SK-N-SH treated with all-trans-retinoic acid at 6 μM for 48 hours (cell line): ENCODE data around the gene PRR35.

Experiments
- ATAC-seq: fragments of 200-7000 bp; cut with Tn5 transposase; 3 replicates; pipeline ENCODE4 v1.9.1; 2020; ENCODE audit warnings: mild to moderate bottlenecking, moderate library complexity
- ARNTL ChIP-seq: fragments of 450-650 bp; formaldehyde crosslinking; IDR thresholded peaks from 2 replicates; pipeline ENCODE4 v1.5.0; 2020; ENCODE audit warnings: low read depth, mild to moderate bottlenecking, moderate library complexity, borderline replicate concordance
- BACH2 ChIP-seq: fragments of 250-450 bp; sonication (Bioruptor Pico); IDR thresholded peaks from 2 replicates; pipeline ENCODE4 v1.9.0; 2021; ENCODE audit warnings: mild to moderate bottlenecking, borderline replicate concordance
- CREB5 ChIP-seq: fragments of 250-450 bp; sonication (Bioruptor Pico); IDR thresholded peaks from 2 replicates; pipeline ENCODE4 v1.5.1; 2020; ENCODE audit warnings: low read depth, mild to moderate bottlenecking, moderate library complexity
- CSDC2 ChIP-seq: fragments of 250-450 bp; sonication (Bioruptor Pico); IDR thresholded peaks from 2 replicates; pipeline ENCODE4 v1.5.0; 2020; ENCODE audit warnings: mild to moderate bottlenecking, moderate library complexity
- ESRRG ChIP-seq: fragments of 250-450 bp; sonication (Bioruptor Pico); IDR thresholded peaks from 2 replicates; pipeline ENCODE4 v1.6.1; 2021; ENCODE audit warnings: mild to moderate bottlenecking
- GLIS3 ChIP-seq: fragments of 250-450 bp; sonication (Bioruptor Pico); IDR thresholded peaks from 2 replicates; pipeline ENCODE4 v1.5.0; 2020; ENCODE audit warnings: mild to moderate bottlenecking, moderate library complexity
- ISL1 ChIP-seq: fragments of 250-450 bp; sonication (Bioruptor Pico); IDR thresholded peaks from 2 replicates; pipeline ENCODE4 v2.1.2; 2022; ENCODE audit warnings: mild to moderate bottlenecking, moderate library complexity
- POU6F1 ChIP-seq: fragments of 250-450 bp; sonication (Bioruptor Pico); IDR thresholded peaks from 2 replicates; pipeline ENCODE4 v1.8.0; 2021; ENCODE audit warnings: low read depth, mild to moderate bottlenecking, moderate library complexity, borderline replicate concordance
- PPARA ChIP-seq: fragments of 250-450 bp; sonication (Bioruptor Pico); IDR thresholded peaks from 2 replicates; pipeline ENCODE4 v1.5.0; 2020; ENCODE audit warnings: mild to moderate bottlenecking, borderline replicate concordance
- RARB ChIP-seq: fragments of 250-450 bp; sonication (Bioruptor Pico); IDR thresholded peaks from 2 replicates; pipeline ENCODE4 v1.8.0; 2021; ENCODE audit warnings: mild to moderate bottlenecking, moderate library complexity
- SNAI2 ChIP-seq: fragments of 250-450 bp; sonication (Bioruptor Pico); IDR thresholded peaks from 2 replicates; pipeline ENCODE4 v1.5.0; 2020; ENCODE audit warnings: mild to moderate bottlenecking, moderate library complexity
- TCF4 ChIP-seq: fragments of 250-450 bp; sonication (Bioruptor Pico); IDR thresholded peaks from 2 replicates; pipeline ENCODE4 v1.8.0; 2021; ENCODE audit warnings: mild to moderate bottlenecking, moderate library complexity, borderline replicate concordance
- TOX ChIP-seq: fragments of 250-450 bp; sonication (Bioruptor Pico); IDR thresholded peaks from 2 replicates; pipeline ENCODE4 v1.8.0; 2021; ENCODE audit warnings: mild to moderate bottlenecking, moderate library complexity, borderline replicate concordance
- ZC3H10 ChIP-seq: fragments of 250-450 bp; sonication (Bioruptor Pico); IDR thresholded peaks from 2 replicates; pipeline ENCODE4 v1.5.1; 2021; ENCODE audit warnings: mild to moderate bottlenecking, moderate library complexity
- ZFP3 ChIP-seq: fragments of 250-450 bp; sonication (Bioruptor Pico); IDR thresholded peaks from 2 replicates; pipeline ENCODE4 v1.5.0; 2020; ENCODE audit warnings: mild to moderate bottlenecking, moderate library complexity
- ZFP30 ChIP-seq: fragments of 450-650 bp; formaldehyde crosslinking; IDR thresholded peaks from 2 replicates; pipeline ENCODE4 v1.5.0; 2022; ENCODE audit warnings: mild to moderate bottlenecking, moderate library complexity
- ZNF565 ChIP-seq: fragments of 450-650 bp; formaldehyde crosslinking; conservative IDR thresholded peaks from 2 replicates; pipeline ENCODE4 v1.5.0; 2020; ENCODE audit warnings: low read depth, mild to moderate bottlenecking, moderate library complexity
- TF ChIP-seq, protein P1 (sequence below): fragments of 250-450 bp; sonication (Bioruptor Pico); IDR thresholded peaks from 2 replicates; pipeline ENCODE4 v1.5.1; 2021; ENCODE audit warnings: mild to moderate bottlenecking, moderate library complexity
- TF ChIP-seq, protein P2 (sequence below): fragments of 250-450 bp; sonication (Bioruptor Pico); IDR thresholded peaks from 2 replicates; pipeline ENCODE4 v1.8.0; 2020; ENCODE audit warnings: mild to moderate bottlenecking, moderate library complexity, borderline replicate concordance
- TF ChIP-seq, protein P3 (sequence below): fragments of 250-450 bp; sonication (Bioruptor Pico); IDR thresholded peaks from 2 replicates; pipeline ENCODE4 v1.5.0; 2020; ENCODE audit warnings: mild to moderate bottlenecking, moderate library complexity

The PRR35 gene

DNA sequence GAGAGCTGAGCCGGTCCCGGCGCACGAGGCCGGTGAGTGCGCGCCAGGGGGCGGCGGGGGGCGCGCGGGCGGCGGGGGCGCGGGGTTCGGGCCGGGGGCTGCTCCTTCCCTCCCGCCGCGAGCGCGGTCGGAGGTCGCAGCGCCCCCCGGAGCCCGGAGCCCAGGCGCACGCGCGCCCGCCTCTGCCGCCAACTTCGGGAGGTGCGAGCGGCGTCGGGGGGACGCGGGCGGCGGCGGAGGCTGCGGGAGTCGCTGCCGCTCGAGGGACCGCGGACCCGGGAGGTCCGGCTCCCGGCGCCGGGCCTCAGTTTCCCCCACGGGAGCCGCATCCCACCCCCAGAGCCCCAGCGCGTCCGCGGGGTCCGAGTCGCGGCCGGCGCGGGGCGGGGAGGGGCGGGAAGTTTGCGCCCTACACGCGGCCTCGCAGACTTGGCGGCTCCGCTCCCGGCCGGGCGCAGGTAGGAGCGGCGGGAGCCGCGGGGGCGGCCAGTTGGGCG, at the start of gene PRR35:
Gene PRR35 (plus strand): TSS at position 191 of the 497 bp plus-strand sequence. CDS start 2,901 bp downstream, outside the sequence.
- no peak for TF ChIP-seq GLIS3 (CRISPR knock-in tag)
- no peak for TF ChIP-seq CREB5 (CRISPR knock-in tag)
- no peak for TF ChIP-seq ZFP3 (CRISPR knock-in tag)
- TF ChIP-seq RARB (CRISPR knock-in tag): no peak
- TF ChIP-seq, protein P1, sequence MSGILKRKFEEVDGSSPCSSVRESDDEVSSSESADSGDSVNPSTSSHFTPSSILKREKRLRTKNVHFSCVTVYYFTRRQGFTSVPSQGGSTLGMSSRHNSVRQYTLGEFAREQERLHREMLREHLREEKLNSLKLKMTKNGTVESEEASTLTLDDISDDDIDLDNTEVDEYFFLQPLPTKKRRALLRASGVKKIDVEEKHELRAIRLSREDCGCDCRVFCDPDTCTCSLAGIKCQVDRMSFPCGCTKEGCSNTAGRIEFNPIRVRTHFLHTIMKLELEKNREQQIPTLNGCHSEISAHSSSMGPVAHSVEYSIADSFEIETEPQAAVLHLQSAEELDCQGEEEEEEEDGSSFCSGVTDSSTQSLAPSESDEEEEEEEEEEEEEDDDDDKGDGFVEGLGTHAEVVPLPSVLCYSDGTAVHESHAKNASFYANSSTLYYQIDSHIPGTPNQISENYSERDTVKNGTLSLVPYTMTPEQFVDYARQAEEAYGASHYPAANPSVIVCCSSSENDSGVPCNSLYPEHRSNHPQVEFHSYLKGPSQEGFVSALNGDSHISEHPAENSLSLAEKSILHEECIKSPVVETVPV: no peak
- no peak for TF ChIP-seq ZNF565 (CRISPR knock-in tag)
- no peak for TF ChIP-seq ZFP30
- no peak for ATAC-seq

- ATAC-seq: no peak
- no peak for TF ChIP-seq ZFP3 (CRISPR knock-in tag)
- TF ChIP-seq, protein P2, sequence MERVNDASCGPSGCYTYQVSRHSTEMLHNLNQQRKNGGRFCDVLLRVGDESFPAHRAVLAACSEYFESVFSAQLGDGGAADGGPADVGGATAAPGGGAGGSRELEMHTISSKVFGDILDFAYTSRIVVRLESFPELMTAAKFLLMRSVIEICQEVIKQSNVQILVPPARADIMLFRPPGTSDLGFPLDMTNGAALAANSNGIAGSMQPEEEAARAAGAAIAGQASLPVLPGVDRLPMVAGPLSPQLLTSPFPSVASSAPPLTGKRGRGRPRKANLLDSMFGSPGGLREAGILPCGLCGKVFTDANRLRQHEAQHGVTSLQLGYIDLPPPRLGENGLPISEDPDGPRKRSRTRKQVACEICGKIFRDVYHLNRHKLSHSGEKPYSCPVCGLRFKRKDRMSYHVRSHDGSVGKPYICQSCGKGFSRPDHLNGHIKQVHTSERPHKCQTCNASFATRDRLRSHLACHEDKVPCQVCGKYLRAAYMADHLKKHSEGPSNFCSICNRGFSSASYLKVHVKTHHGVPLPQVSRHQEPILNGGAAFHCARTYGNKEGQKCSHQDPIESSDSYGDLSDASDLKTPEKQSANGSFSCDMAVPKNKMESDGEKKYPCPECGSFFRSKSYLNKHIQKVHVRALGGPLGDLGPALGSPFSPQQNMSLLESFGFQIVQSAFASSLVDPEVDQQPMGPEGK (CRISPR knock-in tag): no peak
- no peak for TF ChIP-seq POU6F1
- TF ChIP-seq ZC3H10 (CRISPR knock-in tag): no peak
- TF ChIP-seq ARNTL: no peak
- TF ChIP-seq, protein P3, sequence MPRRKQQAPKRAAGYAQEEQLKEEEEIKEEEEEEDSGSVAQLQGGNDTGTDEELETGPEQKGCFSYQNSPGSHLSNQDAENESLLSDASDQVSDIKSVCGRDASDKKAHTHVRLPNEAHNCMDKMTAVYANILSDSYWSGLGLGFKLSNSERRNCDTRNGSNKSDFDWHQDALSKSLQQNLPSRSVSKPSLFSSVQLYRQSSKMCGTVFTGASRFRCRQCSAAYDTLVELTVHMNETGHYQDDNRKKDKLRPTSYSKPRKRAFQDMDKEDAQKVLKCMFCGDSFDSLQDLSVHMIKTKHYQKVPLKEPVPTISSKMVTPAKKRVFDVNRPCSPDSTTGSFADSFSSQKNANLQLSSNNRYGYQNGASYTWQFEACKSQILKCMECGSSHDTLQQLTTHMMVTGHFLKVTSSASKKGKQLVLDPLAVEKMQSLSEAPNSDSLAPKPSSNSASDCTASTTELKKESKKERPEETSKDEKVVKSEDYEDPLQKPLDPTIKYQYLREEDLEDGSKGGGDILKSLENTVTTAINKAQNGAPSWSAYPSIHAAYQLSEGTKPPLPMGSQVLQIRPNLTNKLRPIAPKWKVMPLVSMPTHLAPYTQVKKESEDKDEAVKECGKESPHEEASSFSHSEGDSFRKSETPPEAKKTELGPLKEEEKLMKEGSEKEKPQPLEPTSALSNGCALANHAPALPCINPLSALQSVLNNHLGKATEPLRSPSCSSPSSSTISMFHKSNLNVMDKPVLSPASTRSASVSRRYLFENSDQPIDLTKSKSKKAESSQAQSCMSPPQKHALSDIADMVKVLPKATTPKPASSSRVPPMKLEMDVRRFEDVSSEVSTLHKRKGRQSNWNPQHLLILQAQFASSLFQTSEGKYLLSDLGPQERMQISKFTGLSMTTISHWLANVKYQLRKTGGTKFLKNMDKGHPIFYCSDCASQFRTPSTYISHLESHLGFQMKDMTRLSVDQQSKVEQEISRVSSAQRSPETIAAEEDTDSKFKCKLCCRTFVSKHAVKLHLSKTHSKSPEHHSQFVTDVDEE (CRISPR knock-in tag): no peak
- TF ChIP-seq PPARA: no peak
- TF ChIP-seq ZFP30: no peak
- TF ChIP-seq CSDC2 (CRISPR knock-in tag): no peak
- no peak for TF ChIP-seq ISL1 (CRISPR knock-in tag)
- no peak for TF ChIP-seq ESRRG
- no peak for TF ChIP-seq GLIS3 (CRISPR knock-in tag)
- TF ChIP-seq SNAI2: no peak
- no peak for TF ChIP-seq ZNF565 (CRISPR knock-in tag)
- TF ChIP-seq CREB5 (CRISPR knock-in tag): no peak
- no peak for TF ChIP-seq TCF4 (CRISPR knock-in tag)
- TF ChIP-seq BACH2: no peak
- TF ChIP-seq, all 23 proteins: peak for 0
Observed at GRCh38 chr16:512802-513201, 47.4 kb upstream of the PRR35 start.

DNA sequence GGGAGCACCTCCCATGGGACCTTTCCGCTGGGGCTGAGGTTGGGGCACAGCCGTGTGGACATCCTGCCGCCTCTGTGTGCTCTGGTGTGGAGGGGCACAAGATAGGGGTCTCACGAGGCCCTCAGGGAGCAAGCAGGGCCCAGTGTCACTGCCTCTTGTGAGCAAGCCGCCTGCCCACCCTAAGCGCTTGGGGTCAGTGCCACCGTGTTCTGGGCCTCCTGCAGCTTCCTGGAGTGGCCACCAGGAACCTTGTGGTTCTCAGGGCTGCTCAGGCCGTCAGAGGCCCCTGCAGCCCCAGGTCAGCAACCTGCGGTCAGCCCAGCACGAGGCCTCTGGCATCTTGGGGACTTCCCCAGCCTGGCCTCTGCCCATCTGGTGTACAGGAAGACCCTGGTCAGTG, 46.2 kb upstream of the PRR35 start:
- ATAC-seq: no peak
- TF ChIP-seq POU6F1 (no peak), TOX (no peak), PPARA (no peak), ZFP3 (CRISPR knock-in tag) (no peak), ZNF565 (CRISPR knock-in tag) (no peak), ISL1 (CRISPR knock-in tag) (no peak), SNAI2 (no peak), ARNTL (no peak), ZC3H10 (CRISPR knock-in tag) (no peak)
- TF ChIP-seq, protein P1: no peak
- TF ChIP-seq, protein P3 (CRISPR knock-in tag): no peak
